Transverse colon (tissue), 4 donors: Measurements from ENCODE around the gene KIF16B.

Source experiments
- EP300 ChIP-seq: sonication (generic); formaldehyde crosslinking; IDR thresholded peaks from one replicate; pipeline ENCODE4 v1.6.1; 2017; ENCODE audit warnings: antibody characterized with exemption, low read depth
- POLR2A ChIP-seq: fragments of 450-650 bp; IDR thresholded peaks from one replicate; pipeline ENCODE4 v1.6.1; 2016; ENCODE audit warnings: antibody characterized with exemption, mild to moderate bottlenecking, moderate library complexity
- POLR2AphosphoS5 ChIP-seq, 3 donors: sonication (generic); formaldehyde crosslinking; IDR thresholded peaks; one replicate each; pipeline ENCODE4 v1.6.1; 2016; ENCODE audit warnings: antibody characterized with exemption in 3 of 3
- TF ChIP-seq, protein P1 (sequence below), 5 experiments: fragments of 200-600 bp in 3 of 5; fragments of 450-650 bp in 2 of 5; sonication (generic) in 3 of 5; IDR thresholded peaks; 1 replicate in 2 of 5; 2 replicates in 3 of 5; pipeline ENCODE4 v1.5.1; 2016 to 2017; ENCODE audit warnings: antibody characterized with exemption in 5 of 5, inconsistent platforms in 3 of 5, mild to moderate bottlenecking in 2 of 5, moderate library complexity in 1 of 5

DNA sequence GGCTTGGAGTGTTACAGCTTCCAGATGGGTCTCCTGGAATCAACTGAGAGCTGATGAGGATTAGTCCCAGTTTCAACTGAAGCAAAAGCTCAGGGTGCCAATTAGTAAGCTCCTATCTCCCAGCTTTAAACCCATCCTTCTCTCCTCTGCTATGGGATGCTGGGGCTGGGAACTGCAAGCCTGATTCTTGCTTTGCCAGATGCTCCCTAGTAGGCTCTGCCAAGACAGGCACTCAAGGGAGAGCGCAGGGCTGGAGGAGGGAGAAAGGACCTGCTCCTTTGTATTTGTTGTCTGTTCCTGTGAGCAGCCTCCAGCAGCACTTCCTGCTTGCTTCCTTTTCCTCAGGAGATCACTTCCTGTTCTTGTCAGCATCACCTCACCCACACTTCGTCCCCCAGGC, 309.7 kb downstream of the KIF16B start:
- TF ChIP-seq, protein P1, sequence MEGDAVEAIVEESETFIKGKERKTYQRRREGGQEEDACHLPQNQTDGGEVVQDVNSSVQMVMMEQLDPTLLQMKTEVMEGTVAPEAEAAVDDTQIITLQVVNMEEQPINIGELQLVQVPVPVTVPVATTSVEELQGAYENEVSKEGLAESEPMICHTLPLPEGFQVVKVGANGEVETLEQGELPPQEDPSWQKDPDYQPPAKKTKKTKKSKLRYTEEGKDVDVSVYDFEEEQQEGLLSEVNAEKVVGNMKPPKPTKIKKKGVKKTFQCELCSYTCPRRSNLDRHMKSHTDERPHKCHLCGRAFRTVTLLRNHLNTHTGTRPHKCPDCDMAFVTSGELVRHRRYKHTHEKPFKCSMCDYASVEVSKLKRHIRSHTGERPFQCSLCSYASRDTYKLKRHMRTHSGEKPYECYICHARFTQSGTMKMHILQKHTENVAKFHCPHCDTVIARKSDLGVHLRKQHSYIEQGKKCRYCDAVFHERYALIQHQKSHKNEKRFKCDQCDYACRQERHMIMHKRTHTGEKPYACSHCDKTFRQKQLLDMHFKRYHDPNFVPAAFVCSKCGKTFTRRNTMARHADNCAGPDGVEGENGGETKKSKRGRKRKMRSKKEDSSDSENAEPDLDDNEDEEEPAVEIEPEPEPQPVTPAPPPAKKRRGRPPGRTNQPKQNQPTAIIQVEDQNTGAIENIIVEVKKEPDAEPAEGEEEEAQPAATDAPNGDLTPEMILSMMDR (IDR thresholded peaks at IDR 0.05), result no peak
- TF ChIP-seq EP300, result no peak
- no peak for TF ChIP-seq POLR2AphosphoS5 (IDR thresholded peaks at IDR 0.05)
- TF ChIP-seq POLR2A, result no peak
